ENCODE results near the gene SND1.

The SND1 gene

DNA sequence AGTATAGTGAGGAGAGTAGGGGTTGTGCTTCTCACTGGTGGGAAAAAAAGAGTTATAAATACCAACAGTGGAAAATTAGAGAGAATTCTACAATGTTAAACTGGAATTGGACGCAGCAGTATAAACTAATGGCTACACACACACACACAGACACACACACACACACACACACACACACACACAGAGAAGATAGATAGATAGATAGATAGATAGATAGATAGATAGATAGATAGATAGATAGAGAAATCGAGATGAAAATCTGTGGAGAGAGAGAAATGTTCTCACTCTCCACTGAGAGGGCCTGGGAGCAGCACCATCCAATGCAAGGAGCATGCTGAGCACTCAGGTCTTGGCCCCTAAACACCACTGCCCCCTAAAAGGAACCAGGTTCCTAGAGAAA is 479.1 kb downstream of the SND1 start:
- H3K4me1 Mint-ChIP-seq (ENCODE audit: low read depth): peaks cover 6% of the 10 kb centered on the region
- H3K9me3 Mint-ChIP-seq: no peaks in the 10 kb centered on the region
- no peak overlapping the region for H3K27ac Mint-ChIP-seq
- no peak for DNase-seq (ENCODE audit: low spot score)
- H3K36me3 Mint-ChIP-seq (ENCODE audit: low read depth): no peaks in the 10 kb centered on the region
- no peak overlapping the region for H3K4me3 Mint-ChIP-seq
- H3K27me3 Mint-ChIP-seq (ENCODE audit: low read depth): peaks cover 40% of the 10 kb centered on the region

DNA sequence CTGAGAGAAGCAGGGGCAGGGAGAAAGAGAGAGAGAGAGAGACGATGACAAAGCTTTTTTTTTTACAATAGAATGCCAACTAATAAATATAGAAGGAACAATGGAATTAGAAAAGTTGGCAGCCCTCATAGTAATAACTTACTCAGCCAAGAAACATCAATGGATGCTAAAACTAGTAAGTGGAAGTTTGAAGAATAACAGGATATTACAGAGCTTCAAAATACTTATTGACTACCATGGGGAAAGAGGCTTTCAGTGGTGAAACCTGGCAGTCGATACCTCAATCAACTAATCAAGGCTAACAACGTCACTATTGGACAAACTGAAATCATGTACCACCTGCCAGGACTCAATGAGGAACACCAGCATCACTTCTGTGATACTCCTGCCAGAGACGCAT is 479.7 kb downstream of the SND1 start:
- no peaks in the 10 kb centered on the region for H3K36me3 Mint-ChIP-seq (ENCODE audit: low read depth)

DNA sequence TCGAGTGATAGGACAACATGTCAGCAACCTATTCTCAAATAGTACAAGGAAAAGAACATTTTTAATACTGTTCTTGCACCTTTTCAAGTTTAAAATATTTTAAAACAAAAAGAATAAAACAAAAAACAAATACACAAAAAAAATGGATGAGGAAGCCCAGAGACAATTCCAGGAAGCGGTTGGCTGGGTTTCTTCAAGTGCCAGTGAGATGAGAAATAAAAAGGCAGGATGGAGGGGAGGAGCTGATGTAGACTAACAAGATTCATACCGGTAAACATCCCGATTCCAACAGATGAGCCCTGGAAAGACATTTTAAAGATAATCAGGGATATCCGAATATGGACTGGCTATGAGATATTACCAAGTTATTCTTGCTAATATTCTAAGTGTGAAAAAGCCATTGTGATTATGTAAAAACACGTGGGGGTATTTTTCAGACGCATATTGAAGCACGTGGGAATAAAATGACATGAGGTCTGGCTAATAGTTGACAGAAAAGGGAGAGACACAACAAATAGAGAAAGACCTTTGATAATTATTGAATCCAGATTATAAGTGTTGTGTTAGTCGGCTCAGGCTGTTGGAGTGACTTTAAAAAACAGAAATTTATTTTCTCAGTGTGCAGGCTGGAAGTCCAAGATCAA is 480.6 kb downstream of the SND1 start:
- Mint-ChIP-seq H3K27me3 (ENCODE audit: low read depth) (peaks cover 45% of the 10 kb centered on the region), H3K36me3 (ENCODE audit: low read depth) (no peaks in the 10 kb centered on the region), H3K27ac (no peak overlapping the region)

More for the DNA sequence above, 479.7 kb downstream of the SND1 start:
- H3K27me3 Mint-ChIP-seq (ENCODE audit: low read depth): peaks cover 42% of the 10 kb centered on the region
- H3K27ac Mint-ChIP-seq: no peak overlapping the region
- peaks cover 8% of the 10 kb centered on the region for H3K4me1 Mint-ChIP-seq (ENCODE audit: low read depth)
- H3K9me3 Mint-ChIP-seq: no peaks in the 10 kb centered on the region
- no peak overlapping the region for H3K4me3 Mint-ChIP-seq
- no peak for DNase-seq (ENCODE audit: low spot score)

DNA sequence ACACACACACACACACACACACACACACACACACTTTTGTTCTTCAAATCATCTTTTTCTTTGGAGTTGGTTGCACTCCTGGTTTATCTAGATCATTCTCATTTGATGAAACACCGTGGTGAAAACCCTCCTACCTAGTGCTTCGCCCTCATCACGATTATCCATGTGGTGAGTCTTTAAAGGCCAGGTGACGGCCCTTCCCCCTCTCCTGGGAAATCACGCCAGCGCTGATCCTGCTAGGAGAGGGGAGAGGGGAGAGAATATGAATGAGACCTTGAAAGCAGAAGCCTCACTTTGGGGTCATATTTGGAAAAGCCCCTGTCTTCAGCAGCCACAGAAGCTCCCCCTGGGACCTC is 483.1 kb downstream of the SND1 start:
- Mint-ChIP-seq H3K4me3 (peak overlapping the region; percentile 69), H3K4me1 (ENCODE audit: low read depth) (peaks cover 8% of the 10 kb centered on the region), H3K9me3 (no peaks in the 10 kb centered on the region), H3K27ac (no peak overlapping the region), H3K36me3 (ENCODE audit: low read depth) (no peaks in the 10 kb centered on the region), H3K27me3 (ENCODE audit: low read depth) (peaks cover 64% of the 10 kb centered on the region)
- DNase-seq (ENCODE audit: low spot score): no peak

More for the DNA sequence above, 480.6 kb downstream of the SND1 start:
- no peak for DNase-seq (ENCODE audit: low spot score)
- peaks cover 8% of the 10 kb centered on the region for H3K4me1 Mint-ChIP-seq (ENCODE audit: low read depth)
- H3K4me3 Mint-ChIP-seq: no peak overlapping the region
- H3K9me3 Mint-ChIP-seq: no peaks in the 10 kb centered on the region

DNA sequence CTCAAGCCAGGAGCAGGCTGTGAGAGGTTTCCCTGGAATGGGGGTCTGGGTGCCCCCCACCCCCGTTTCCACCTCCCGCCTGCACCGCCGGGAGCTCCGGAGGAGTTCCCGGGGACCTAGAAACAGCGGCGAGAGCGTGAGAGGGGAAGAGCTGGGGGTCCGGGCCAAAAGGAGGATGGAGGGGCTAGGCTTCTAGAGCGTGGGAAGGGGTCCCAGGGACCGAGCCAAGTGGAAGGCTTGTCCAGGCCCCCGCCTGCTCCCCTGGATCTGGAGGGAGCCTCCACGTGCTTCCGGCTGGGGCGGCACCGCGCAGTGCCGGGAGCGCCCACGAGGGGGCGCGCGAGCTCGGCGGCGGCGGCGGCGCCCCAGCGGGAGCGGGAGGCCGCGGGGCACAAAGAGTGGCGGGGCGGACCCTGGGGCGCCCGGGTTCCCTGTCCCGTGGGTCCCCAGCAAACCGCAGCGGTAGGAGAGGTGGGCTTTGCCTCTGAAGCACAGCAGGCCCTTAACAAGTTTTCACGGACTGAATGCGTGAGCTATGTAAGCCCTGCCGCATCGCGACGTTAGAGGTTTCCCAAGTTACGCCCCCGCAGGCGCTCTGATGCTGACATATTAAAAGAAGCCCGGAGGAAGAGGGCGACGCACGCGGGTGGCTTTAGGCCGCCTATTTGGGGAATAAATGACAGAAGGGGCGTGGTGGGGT is 483.7 kb downstream of the SND1 start:
- peak; percentile 69 for DNase-seq (ENCODE audit: low spot score)
- H3K4me3 Mint-ChIP-seq: peak overlapping the region; percentile 69
- H3K36me3 Mint-ChIP-seq (ENCODE audit: low read depth): no peaks in the 10 kb centered on the region
- no peak overlapping the region for H3K27ac Mint-ChIP-seq
- peaks cover 64% of the 10 kb centered on the region for H3K27me3 Mint-ChIP-seq (ENCODE audit: low read depth)
- H3K9me3 Mint-ChIP-seq: no peaks in the 10 kb centered on the region
- H3K4me1 Mint-ChIP-seq (ENCODE audit: low read depth): peaks cover 8% of the 10 kb centered on the region

DNA sequence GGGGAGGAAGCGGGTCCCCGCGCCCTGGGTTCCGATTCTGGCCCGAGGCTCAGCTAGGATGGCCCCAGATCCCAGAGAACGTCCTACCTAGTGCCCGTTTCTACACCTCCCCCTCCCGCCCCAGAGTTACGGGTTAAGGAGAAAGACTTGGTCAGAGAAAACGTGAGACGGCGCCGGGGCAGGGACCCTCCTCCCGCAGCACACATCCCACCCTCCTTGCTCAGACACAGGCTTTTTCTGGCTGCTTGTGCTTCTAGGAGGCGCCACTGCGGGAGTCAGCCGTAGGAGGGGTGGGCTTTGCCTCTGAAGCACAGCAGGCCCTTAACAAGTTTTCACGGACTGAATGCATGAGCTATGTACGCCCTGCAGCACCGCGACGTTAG is 484.2 kb downstream of the SND1 start:
- Mint-ChIP-seq H3K36me3 (ENCODE audit: low read depth) (no peaks in the 10 kb centered on the region), H3K4me1 (ENCODE audit: low read depth) (peaks cover 8% of the 10 kb centered on the region), H3K4me3 (peak overlapping the region; percentile 69), H3K27me3 (ENCODE audit: low read depth) (peaks cover 64% of the 10 kb centered on the region), H3K9me3 (no peaks in the 10 kb centered on the region), H3K27ac (no peak overlapping the region)
- DNase-seq (ENCODE audit: low spot score): no peak

DNA sequence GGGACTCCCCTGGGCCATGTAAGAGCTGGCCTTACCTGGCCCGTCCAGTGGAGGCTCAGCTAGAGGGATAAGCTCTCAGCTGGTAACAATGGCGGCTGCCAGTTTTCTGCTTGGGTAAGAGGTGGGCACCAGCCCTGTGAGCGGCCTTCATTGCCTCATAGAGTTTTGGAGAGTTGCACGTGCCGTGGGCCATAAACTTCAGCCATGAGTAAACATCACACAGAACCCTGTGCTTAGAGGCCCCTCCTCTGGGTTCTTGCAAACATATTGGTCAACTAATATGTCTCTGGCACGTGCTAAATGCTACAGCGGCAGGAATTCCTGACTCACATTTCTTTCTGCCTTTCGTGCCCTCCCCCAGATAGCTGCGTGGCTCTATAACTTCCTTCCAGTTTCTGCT is 485.2 kb downstream of the SND1 start:
- no peak overlapping the region for H3K27ac Mint-ChIP-seq
- H3K4me1 Mint-ChIP-seq (ENCODE audit: low read depth): peaks cover 8% of the 10 kb centered on the region
- peaks cover 71% of the 10 kb centered on the region for H3K27me3 Mint-ChIP-seq (ENCODE audit: low read depth)
- H3K36me3 Mint-ChIP-seq (ENCODE audit: low read depth): no peaks in the 10 kb centered on the region
- no peaks in the 10 kb centered on the region for H3K9me3 Mint-ChIP-seq
- no peak overlapping the region for H3K4me3 Mint-ChIP-seq
- no peak for DNase-seq (ENCODE audit: low spot score)

DNA sequence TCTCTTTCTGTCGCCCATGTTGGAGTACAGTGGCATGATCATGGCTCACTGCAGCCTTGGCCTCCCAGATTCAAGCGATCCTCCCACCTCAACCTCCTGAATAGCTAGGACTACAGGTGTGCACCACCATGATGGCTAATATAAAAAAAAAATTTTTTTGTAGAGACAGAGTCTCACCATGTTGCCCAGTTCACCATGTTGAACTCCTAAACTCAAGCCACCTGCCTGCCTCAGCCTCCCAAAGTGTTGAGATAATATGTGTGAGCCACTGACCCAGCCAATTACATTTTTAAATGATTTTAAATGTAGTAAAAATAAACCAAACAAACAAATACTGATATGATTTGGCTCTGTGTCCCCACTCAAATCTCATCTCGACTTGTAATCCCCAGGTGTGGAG is 487.4 kb downstream of the SND1 start:
- peaks cover 8% of the 10 kb centered on the region for H3K4me1 Mint-ChIP-seq (ENCODE audit: low read depth)
- H3K4me3 Mint-ChIP-seq: no peak overlapping the region
- H3K9me3 Mint-ChIP-seq: no peaks in the 10 kb centered on the region
- DNase-seq (ENCODE audit: low spot score): no peak
- peaks cover 68% of the 10 kb centered on the region for H3K27me3 Mint-ChIP-seq (ENCODE audit: low read depth)
- no peaks in the 10 kb centered on the region for H3K36me3 Mint-ChIP-seq (ENCODE audit: low read depth)
- no peak overlapping the region for H3K27ac Mint-ChIP-seq

DNA sequence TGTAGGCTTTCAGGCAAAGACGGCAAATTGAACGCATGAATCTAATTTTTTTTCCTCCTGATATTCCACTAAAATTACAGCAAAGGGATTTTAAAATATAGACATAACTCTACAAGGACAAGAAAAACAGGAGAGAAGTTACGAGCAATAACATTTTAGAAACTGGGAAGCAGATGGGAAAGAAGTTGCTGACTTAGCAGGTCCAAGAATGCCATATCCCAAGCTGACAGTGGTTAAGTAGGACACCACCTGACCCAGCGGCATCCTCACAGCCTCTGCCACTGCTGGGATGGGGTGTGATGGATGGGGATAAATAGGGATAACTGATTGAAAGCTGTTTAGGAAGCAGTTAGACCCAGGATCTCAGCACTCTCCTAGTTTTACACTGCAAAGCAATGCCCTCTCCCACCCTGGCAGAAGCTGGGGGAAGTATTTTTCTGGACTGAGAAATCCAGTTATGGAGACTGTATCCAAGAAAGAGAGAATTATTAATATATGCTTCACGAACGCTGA is 489.7 kb downstream of the SND1 start:
- no peak for DNase-seq (ENCODE audit: low spot score)
- H3K4me1 Mint-ChIP-seq (ENCODE audit: low read depth): no peaks in the 10 kb centered on the region
- H3K36me3 Mint-ChIP-seq (ENCODE audit: low read depth): no peaks in the 10 kb centered on the region
- no peak overlapping the region for H3K27ac Mint-ChIP-seq
- peaks cover 64% of the 10 kb centered on the region for H3K27me3 Mint-ChIP-seq (ENCODE audit: low read depth)
- no peaks in the 10 kb centered on the region for H3K9me3 Mint-ChIP-seq
- no peak overlapping the region for H3K4me3 Mint-ChIP-seq
